Neural cell (in vitro differentiated cells): ENCODE measurements around the gene RASGEF1B.

ENCODE experiments used
- CTCF ChIP-seq: fragments of 450-650 bp; IDR thresholded peaks from 2 replicates; pipeline ENCODE4 v1.5.1; 2014; ENCODE audit warnings: antibody characterized with exemption, mild to moderate bottlenecking, moderate library complexity; ENCODE audit not compliant: poor library complexity, severe bottlenecking
- MXI1 ChIP-seq: fragments of 450-650 bp; conservative IDR thresholded peaks from 2 replicates; pipeline ENCODE4 v1.6.1; 2014; ENCODE audit warnings: antibody characterized with exemption, mild to moderate bottlenecking; ENCODE audit not compliant: poor library complexity, severe bottlenecking
- RAD21 ChIP-seq: fragments of 450-650 bp; conservative IDR thresholded peaks from 2 replicates; pipeline ENCODE4 v1.6.1; 2014; ENCODE audit warnings: antibody characterized with exemption, mild to moderate bottlenecking, moderate library complexity
- TAF1 ChIP-seq: IDR thresholded peaks from 2 replicates; pipeline ENCODE4 v1.6.1; 2012; ENCODE audit warnings: low read depth

GRCh38 chr4:81389720-81390119 is 82.0 kb downstream of the RASGEF1B start:
- TF ChIP-seq TAF1 (no peak), CTCF (no peak), RAD21 (no peak), MXI1 (no peak)
